Fibroblast of skin of back (primary cell): Measurements from ENCODE around the gene SPINK6. TPM values are rescaled to one million over a fixed set of nuclear protein-coding genes. Genes with fewer than 3 reads are reported as not detected.

Experiments
- DNase-seq: peaks from one replicate; pipeline ENCODE4 v3.0.0-alpha.2; 2013
- polyA plus RNA-seq, 2 experiments: library from polyadenylated mRNA; unstranded; fragments of 120-200 nt; gene quantifications; one replicate each; pipeline ENCODE4 v1.2.1, GENCODE V29; 2013; ENCODE audit not compliant: insufficient read length in 2 of 2

SPINK6 gene, protein sequence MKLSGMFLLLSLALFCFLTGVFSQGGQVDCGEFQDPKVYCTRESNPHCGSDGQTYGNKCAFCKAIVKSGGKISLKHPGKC
- not detected for polyA plus RNA-seq (2013, experiment 1 of 2; ENCODE audit: insufficient read length)
- not detected for polyA plus RNA-seq (2013, experiment 2 of 2; ENCODE audit: insufficient read length)

DNA sequence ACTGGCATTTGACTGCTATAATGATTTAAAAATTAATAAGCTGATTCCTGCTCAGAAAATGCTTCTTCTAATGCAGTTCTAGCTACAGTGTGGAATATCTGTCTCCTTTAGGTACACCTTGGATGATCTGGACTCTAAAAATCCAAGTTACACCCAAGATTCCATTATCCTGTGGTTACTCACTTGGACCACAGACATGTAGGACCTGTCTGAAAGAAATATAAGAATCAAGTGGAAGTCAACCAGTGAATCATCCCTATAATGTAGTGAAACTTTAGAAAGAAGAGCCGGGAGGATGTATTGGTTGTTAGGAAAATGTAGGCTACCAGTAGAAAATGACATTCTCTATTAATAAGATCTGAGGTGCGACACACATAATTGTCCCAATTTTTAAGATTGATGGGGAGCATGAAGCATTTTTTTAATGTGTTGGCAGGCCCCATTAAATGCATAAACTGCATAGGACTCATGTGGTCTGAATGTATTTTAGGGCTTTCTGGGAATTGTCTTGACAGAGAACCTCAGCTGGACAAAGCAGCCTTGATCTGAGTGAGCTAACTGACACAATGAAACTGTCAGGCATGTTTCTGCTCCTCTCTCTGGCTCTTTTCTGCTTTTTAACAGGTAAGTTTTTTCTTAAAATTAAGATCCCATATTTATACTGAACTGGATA, at the start of gene SPINK6:
SPINK6 (plus strand) TSS at position 512 of the 673 bp plus-strand sequence; CDS start at position 567, 55 bp downstream.
- no peak for DNase-seq

- DNase-seq = no peak
Observed at GRCh38 chr5:148156609-148157008, 46.2 kb upstream of the SPINK6 start.

GRCh38 chr5:148162038-148162437, 40.8 kb upstream of the SPINK6 start:
- DNase-seq = no peak

DNA sequence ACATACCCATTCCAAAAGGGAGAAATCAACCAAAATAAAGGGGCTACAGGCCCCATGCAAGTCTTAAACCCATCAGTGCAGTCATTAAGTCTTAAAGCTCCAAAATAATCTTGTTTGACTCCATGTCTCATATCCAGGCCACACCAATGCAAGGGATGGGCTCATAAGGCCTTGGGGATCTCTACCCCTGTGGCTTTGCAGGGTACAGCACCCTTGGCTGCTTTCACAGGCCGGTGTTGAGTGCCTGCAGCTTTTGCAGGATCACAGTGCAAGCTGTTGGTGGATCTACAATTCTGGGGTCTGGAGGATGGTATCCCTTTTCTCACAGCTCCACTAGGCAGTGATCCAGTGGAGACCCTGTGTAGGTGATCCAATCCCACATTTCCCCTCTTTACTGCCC, 39.5 kb upstream of the SPINK6 start:
- DNase-seq = no peak

- no peak for DNase-seq
Observed at GRCh38 chr5:148166550-148167283, 36.1 kb upstream of the SPINK6 start.

DNA sequence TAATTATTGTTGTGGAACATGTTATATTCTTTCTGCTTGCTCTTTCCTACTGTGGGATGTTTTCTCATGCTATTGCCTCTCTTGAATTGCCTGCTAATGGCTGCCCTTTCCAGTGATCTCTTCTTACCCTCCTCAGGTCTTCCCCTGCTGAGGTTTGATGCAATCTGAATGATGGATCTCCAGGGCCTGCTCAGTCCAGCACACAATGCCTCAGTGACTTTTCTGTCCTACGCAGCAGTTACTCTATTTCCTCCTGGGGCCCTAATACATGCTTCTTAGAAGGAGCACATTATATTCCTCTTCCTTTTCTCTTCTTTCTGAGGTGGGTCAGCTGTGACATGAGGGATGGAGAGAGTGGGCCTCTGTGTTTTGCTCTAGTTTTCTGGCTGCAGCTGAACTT, 34.6 kb upstream of the SPINK6 start, which contains the start of gene SPINK14:
SPINK14 (plus strand) TSS at position 301 of the 400 bp plus-strand sequence. CDS start 1,187 bp downstream, outside the sequence.
- no peak for DNase-seq

GRCh38 chr5:148172377-148172776, 30.5 kb upstream of the SPINK6 start:
- DNase-seq = no peak

DNA sequence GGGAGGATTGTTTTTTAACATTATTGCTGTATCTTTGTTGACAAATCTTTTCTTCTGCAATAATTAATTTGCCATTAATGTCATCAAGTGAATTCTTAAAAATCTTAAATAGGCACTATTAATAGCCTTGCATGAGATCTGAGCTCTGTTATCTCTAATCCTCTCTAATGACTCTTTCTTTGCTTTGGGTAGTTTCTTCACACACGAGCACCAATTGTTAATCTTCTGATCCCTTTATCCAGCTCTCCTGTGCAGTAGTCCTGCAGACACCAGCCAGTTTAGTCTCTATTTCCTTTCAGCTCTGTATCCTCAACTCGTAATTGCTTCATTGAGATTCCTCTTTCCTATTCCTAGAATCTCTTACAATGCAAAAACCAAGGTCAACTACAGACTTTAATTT, 26.4 kb upstream of the SPINK6 start:
- DNase-seq = no peak

DNA sequence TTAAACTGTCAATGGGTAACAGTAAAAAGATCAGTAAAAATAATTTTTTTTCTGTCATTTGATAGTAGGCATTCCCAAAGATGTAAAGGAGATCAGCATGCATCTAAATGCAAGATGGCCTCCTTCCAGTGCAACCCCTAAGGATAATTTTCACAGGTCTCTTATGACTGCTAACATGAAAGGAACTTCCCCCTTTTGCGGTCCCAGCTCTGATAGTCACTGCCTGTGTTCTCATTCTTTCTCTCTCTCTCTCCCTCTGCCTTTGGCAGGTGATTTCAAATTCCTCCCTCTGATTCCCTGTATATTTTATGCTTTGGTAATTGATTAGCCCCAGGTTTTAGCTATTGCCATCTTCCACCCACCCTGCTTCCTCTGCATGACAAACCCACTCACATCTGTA, 25.6 kb upstream of the SPINK6 start:
- no peak for DNase-seq

GRCh38 chr5:148179234-148179824, 23.5 kb upstream of the SPINK6 start:
- DNase-seq = peak; percentile 58

DNA sequence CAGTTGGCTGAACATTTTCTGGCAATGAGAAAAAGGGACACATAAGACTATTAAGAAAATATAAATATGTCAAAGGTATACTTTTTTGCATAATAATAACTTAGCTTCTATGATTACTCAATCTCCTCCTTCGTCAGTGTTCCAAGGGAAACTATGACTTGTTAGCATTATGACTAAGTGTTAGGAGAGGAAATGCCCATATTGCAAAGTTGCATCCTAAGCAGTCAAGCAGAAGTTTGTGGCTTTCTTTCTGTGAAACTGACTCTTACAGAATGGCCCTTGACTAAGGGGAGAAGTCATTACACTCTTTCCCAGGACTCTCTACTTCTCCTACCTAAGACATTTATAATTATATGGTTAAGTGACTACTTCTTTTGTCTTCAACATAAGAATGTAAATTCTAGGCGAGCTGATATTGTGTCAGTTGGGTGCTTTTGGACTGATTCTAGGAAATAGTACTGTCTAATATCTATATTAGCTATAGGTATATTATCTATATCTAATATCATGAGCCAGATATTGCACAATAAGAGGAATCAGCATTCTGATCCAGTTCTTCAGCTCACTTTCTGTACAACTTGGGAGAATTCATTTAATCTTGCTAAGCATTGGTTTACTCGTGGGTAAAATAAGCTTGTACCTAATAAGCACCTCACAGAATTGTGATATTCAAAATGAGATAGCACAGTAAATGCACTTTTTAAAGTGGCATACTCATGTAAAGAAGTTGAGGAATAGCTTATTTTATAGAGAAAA, 16.4 kb upstream of the SPINK6 start:
- peak; percentile 5 for DNase-seq

DNA sequence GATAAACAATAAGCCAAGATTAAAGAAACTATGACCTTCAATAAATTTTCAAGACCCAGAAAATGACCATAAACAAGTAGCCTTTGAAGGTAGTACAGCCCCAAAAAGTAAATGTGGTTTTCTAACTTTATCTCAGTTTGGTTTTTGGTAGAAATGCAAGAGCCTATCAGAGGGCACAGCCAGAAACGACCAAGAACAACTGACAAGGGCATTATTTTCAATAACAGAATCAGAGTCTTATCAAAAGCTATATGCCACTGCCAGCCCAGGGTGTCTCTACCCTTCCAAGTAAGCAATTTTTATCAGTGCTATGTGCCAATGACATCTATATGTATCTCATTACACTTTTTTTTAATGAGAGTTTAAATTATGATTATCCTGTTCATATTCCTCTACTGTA, 11.8 kb upstream of the SPINK6 start:
- DNase-seq = no peak

DNA sequence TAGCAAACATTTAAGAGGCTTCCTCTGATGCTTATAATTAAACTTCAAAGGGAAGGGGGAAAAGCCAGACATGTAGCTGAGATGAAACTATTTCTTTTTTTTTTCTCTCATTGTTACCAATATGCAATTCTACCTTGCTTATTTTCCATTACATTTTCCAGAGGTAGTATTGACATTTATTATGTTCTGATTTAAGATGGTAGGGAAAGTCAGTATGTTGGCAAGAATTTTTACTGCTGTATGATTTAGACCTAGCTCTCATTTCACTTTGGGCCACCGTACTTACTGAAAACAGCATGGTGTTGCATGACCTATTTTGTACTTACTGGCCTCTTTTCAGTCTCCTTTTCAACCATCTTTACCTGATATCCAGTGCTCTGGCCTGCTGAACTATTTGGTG, 9.6 kb upstream of the SPINK6 start:
- no peak for DNase-seq

GRCh38 chr5:148201151-148201550, 1.7 kb upstream of the SPINK6 start:
- DNase-seq = no peak

DNA sequence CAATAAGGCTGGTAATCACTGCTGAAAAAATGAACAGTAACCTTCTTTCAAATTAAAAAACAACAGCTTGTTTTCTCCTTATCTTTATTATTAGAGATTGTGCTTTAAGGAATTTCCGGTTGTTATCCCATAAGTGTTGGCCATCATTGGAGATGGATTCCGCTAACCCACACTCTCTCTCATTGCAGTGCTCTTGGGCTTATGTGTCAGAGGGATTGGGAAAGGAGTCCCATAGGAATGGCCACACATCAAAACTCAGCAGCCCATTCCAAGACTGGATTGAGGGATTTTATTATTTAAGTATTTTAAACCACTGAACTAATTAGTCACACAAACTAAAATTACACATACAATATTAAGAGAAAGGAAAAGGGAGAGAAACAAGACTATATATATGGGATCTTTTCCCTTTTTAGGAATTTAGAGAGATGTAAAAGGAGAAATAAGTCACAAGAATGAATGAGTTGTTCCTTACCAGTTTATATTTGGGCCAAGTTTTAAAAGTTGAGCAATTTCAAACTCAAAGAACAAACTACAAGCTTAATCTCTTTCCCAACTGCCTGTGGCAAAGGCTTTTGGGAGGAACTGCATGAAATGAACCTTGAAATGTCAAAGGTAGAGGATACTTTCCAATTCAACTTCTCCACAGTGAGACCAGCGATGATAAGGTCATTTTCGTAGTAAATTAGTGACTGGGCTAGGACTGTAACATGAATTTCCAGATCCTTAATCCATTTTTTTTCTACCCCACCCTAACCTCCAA, 2.4 kb downstream of the SPINK6 start:
- DNase-seq = no peak

GRCh38 chr5:148205865-148206264, 3.0 kb downstream of the SPINK6 start:
- no peak for DNase-seq

DNA sequence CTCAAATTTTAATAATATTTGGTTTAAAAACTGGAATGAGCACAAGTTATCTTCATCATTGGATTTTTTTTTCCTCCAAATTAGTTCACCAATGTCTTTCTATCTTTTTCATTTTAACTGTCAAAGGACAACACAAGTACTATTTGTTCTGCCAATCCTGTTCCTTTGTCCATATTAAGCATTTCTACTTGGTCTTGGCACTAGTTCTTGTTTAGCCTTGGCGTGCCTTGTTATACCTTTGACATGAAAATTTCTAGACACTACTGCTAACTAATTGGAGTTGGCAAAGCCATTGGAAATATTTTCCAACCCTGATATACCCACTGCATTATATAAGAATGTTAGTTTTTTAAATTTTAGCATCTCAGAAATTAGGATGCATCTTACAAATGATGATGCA, 3.8 kb downstream of the SPINK6 start:
- no peak for DNase-seq

DNA sequence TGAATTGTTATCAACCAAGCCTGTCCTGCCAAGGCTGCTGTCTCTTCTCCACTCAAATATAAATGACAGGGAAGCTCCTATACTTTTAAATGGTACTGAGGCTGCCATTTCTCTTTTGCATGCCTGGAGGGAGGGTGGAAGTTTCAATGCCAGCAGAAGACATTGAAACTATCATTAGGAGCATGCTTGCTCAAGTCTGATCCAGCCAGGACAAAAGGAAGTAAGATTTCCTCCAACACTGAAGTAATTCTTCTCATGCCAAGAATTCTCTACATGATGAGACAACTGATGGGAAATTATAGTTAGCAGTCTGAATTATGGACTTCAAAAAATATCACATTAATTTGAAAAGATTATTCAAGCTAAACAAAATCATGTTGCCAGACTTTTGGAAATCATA, 5.4 kb downstream of the SPINK6 start:
- no peak for DNase-seq

GRCh38 chr5:148209151-148209770, 6.4 kb downstream of the SPINK6 start:
- no peak for DNase-seq

GRCh38 chr5:148214665-148215185, 11.9 kb downstream of the SPINK6 start:
- no peak for DNase-seq

- no peak for DNase-seq
Observed at GRCh38 chr5:148221508-148221907, 18.7 kb downstream of the SPINK6 start.
